ENCODE results near the gene PVR. TPM values are rescaled to one million over a fixed set of nuclear protein-coding genes. Genes with fewer than 3 reads are reported as not detected.

The PVR gene
- total RNA-seq, 1 donor from 2014 or later, result 14.8 TPM

DNA sequence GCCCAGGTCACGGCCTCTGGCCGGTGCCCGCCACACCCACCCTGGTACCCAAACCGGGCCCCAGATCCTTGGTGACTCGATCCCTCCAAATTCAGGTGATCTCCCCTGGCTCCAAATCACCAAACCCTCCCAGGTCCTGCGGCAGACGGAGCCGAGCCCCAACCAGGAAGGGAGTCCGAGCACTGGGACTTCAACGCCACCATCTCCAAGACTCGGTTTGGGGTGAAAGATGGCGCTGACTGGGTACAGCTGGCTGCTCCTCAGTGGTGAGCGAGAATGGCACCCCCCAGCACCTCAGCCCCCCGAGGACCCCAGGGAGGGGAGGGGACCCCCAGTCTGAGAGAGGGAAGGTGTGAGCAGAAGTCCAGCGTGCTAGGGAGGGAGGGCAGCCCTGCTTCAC, 57.5 kb downstream of the PVR start:
- H3K4me1 Mint-ChIP-seq (ENCODE audit: low read depth, unreplicated experiment), result no peaks in the 10 kb centered on the region
- peaks cover 2% of the 10 kb centered on the region for H3K9me3 Mint-ChIP-seq (ENCODE audit: unreplicated experiment)
- H3K36me3 Mint-ChIP-seq (ENCODE audit: unreplicated experiment), result no peaks in the 10 kb centered on the region
- no peak for TF ChIP-seq CTCF (IDR thresholded peaks at IDR 0.05; ENCODE audit: partially characterized antibody, unreplicated experiment)
- H3K27me3 Mint-ChIP-seq (ENCODE audit: unreplicated experiment), result peaks cover 2% of the 10 kb centered on the region
- no peak overlapping the region for H3K4me3 Mint-ChIP-seq (ENCODE audit: unreplicated experiment)
- no peak overlapping the region for H3K27ac Mint-ChIP-seq (ENCODE audit: unreplicated experiment)
- DNase-seq, result no peak

DNA sequence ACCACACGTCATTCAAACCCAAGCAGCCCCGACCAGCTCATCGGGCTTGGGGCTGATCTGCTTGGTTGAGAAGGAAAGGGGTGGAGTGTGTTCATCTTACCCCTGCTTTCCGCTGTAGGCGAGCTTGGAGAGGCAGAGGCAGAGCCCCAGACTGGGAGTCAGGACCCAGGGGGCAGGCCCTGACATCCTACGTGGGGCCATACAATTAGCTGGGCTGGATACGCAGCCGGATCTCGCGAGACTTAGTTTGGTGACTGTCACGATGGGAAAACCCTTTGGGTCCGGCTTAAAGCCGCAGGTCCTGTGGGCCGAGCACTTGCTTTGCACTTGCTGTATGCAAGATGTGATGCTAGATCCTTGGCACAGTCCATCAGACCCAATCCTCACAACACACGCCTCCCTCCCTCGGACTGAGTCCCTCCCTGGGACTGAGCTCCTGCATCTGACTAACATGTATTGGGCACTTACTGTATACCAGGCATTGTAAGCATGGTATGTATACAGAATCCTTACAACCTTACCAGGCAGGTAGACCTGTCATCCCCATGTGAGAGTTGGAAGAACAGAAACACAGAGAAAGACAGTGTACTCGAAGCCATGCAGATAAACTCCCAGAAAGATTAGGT, 59.0 kb downstream of the PVR start:
- Mint-ChIP-seq H3K4me1 (ENCODE audit: low read depth, unreplicated experiment) (no peaks in the 10 kb centered on the region), H3K27me3 (ENCODE audit: unreplicated experiment) (peaks cover 2% of the 10 kb centered on the region), H3K36me3 (ENCODE audit: unreplicated experiment) (no peaks in the 10 kb centered on the region), H3K4me3 (ENCODE audit: unreplicated experiment) (no peak overlapping the region), H3K27ac (ENCODE audit: unreplicated experiment) (no peak overlapping the region), H3K9me3 (ENCODE audit: unreplicated experiment) (peaks cover 2% of the 10 kb centered on the region)
- no peak for TF ChIP-seq CTCF (IDR thresholded peaks at IDR 0.05; ENCODE audit: partially characterized antibody, unreplicated experiment)
- no peak for DNase-seq

DNA sequence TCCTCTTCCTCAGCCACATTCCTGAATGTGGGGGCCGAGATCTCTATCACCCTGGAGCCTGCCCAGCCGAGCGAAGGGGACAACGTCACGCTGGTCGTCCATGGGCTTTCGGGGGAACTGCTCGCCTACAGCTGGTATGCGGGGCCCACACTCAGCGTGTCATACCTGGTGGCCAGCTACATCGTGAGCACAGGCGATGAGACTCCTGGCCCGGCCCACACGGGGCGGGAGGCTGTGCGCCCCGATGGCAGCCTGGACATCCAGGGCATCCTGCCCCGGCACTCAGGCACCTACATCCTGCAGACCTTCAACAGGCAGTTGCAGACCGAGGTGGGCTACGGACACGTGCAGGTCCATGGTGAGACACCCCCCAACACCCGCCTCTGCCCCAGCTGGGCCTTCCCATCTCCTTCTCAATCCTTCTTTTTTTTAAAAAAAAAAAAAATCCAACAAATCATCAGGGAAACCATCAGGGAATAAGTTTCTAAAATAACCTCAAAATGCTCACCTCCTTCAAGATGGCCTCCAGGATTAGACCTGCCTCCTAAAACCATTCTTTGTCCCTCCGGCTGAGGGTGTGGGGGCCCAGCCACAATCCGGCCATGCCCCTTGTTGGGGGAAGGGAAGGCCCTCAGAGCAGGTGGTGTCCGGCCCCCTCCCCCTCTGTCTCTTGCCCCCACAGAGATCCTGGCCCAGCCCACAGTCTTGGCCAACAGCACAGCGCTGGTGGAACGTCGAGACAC, 59.8 kb downstream of the PVR start:
- Mint-ChIP-seq H3K9me3 (ENCODE audit: unreplicated experiment) (peaks cover 2% of the 10 kb centered on the region), H3K4me3 (ENCODE audit: unreplicated experiment) (no peak overlapping the region), H3K27me3 (ENCODE audit: unreplicated experiment) (peaks cover 2% of the 10 kb centered on the region), H3K27ac (ENCODE audit: unreplicated experiment) (no peak overlapping the region), H3K36me3 (ENCODE audit: unreplicated experiment) (no peaks in the 10 kb centered on the region), H3K4me1 (ENCODE audit: low read depth, unreplicated experiment) (no peaks in the 10 kb centered on the region)
- no peak for TF ChIP-seq CTCF (IDR thresholded peaks at IDR 0.05; ENCODE audit: partially characterized antibody, unreplicated experiment)
- DNase-seq, result no peak

DNA sequence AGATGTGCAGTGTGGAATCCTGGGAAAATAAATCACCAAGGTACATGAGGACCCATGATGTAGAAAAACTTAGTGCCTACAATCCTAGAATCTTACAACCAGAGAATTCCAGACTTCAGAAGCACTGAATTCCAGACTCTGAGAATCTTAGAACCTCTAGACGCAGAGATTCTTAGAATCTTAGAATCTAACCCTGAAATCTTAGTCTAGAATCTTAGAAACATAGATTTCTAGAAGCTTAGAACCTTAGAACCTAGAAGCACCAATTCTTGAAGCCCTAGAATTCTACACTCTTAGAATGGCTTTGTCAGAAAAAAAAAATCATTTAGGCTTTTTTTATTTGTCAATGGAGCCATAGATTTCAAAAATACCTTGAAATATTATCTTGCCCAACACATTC, 61.3 kb downstream of the PVR start:
- Mint-ChIP-seq H3K27ac (ENCODE audit: unreplicated experiment) (no peak overlapping the region), H3K4me3 (ENCODE audit: unreplicated experiment) (no peak overlapping the region), H3K27me3 (ENCODE audit: unreplicated experiment) (peaks cover 2% of the 10 kb centered on the region), H3K4me1 (ENCODE audit: low read depth, unreplicated experiment) (no peaks in the 10 kb centered on the region), H3K9me3 (ENCODE audit: unreplicated experiment) (peaks cover 2% of the 10 kb centered on the region), H3K36me3 (ENCODE audit: unreplicated experiment) (no peaks in the 10 kb centered on the region)
- TF ChIP-seq CTCF (IDR thresholded peaks at IDR 0.05; ENCODE audit: partially characterized antibody, unreplicated experiment), result no peak
- no peak for DNase-seq

GRCh38 chr19:44705502-44706010, 61.8 kb downstream of the PVR start:
- H3K9me3 Mint-ChIP-seq (ENCODE audit: unreplicated experiment), result peaks cover 2% of the 10 kb centered on the region
- H3K4me1 Mint-ChIP-seq (ENCODE audit: low read depth, unreplicated experiment), result no peaks in the 10 kb centered on the region
- H3K27me3 Mint-ChIP-seq (ENCODE audit: unreplicated experiment), result peaks cover 2% of the 10 kb centered on the region
- peak overlapping the region; percentile 20 for H3K4me3 Mint-ChIP-seq (ENCODE audit: unreplicated experiment)
- DNase-seq, result no peak
- no peak overlapping the region for H3K27ac Mint-ChIP-seq (ENCODE audit: unreplicated experiment)
- no peak for TF ChIP-seq CTCF (IDR thresholded peaks at IDR 0.05; ENCODE audit: partially characterized antibody, unreplicated experiment)
- H3K36me3 Mint-ChIP-seq (ENCODE audit: unreplicated experiment), result no peaks in the 10 kb centered on the region
